HepG2 (cell line): ENCODE measurements around the gene MTUS2. TPM values are rescaled to one million over a fixed set of nuclear protein-coding genes. Genes with fewer than 3 reads are reported as not detected.

Source experiments
- ATAC-seq: fragments of 200-7000 bp; cut with Tn5 transposase; 3 replicates; pipeline ENCODE4 v1.9.1; 2020; ENCODE audit warnings: mild to moderate bottlenecking, moderate library complexity
- BruUV-seq: library from RNA; stranded (reverse); fragments of 400-500 nt; replicated peaks from 2 replicates; lab custom pipeline; 2021; lab: Mats Ljungman, UMichigan
- CTCF ChIA-PET: fragments of 300-600 bp; formaldehyde crosslinking; extraction: SDS; loops from one replicate; lab custom pipeline; 2021; ENCODE audit warnings: low total read pairs, inconsistent platforms, low intra/inter-chr PET ratio; lab: Yijun Ruan, JAX
- POLR2A ChIA-PET: fragments of 350-600 bp; sonication (Branson Sonifier 250); formaldehyde crosslinking; loops from one replicate; lab custom pipeline; 2020; ENCODE audit warnings: antibody characterized with exemption, inconsistent platforms; lab: Yijun Ruan, JAX
- DNase-seq: peaks from one replicate; pipeline ENCODE4 v3.0.0-alpha.2; 2015; ENCODE audit warnings: low spot score
- FAIRE-seq: peaks from 3 replicates; lab custom pipeline; 2011; peaks lifted over from hg19 to GRCh38; lab: Jason Lieb, UNC
- H2AFZ ChIP-seq: one replicate; pipeline ENCODE4 v1.6.1; 2011; ENCODE audit warnings: low read length, inconsistent platforms
- H3K27ac ChIP-seq: fragments of 300-600 bp; 3 replicates; pipeline ENCODE4 v1.8.0; 2011; ENCODE audit warnings: mixed run types, mild to moderate bottlenecking, mixed read lengths, low read length, inconsistent platforms; ENCODE audit not compliant: insufficient read depth; ENCODE audit errors: extremely low read length
- H3K27me3 ChIP-seq, 2 experiments: fragments of 200-600 bp in 1 of 2; 2 replicates in 1 of 2; 3 replicates in 1 of 2; pipeline versions ENCODE4 v1.6.0 to v1.8.0; 2011; ENCODE audit warnings: low read length in 2 of 2, mild to moderate bottlenecking in 2 of 2, moderate library complexity in 2 of 2, inconsistent platforms in 1 of 2; ENCODE audit not compliant: insufficient read depth in 2 of 2, control insufficient read depth in 1 of 2
- H3K36me3 ChIP-seq, 2 experiments: fragments of 200-600 bp in 1 of 2; replicated peaks in 1 of 2; 2 replicates in 1 of 2; 3 replicates in 1 of 2; pipeline versions ENCODE4 v1.5.1 to v1.8.0; 2011; ENCODE audit warnings: low read length in 2 of 2, inconsistent platforms in 1 of 2; ENCODE audit not compliant: insufficient read depth in 2 of 2, control insufficient read depth in 1 of 2
- H3K4me1 ChIP-seq: 2 replicates; pipeline ENCODE4 v1.5.1; 2012; ENCODE audit warnings: low read length, inconsistent platforms; ENCODE audit not compliant: insufficient read depth
- H3K4me2 ChIP-seq: 2 replicates; pipeline ENCODE4 v1.6.0; 2011; ENCODE audit warnings: low read depth, low read length, inconsistent platforms
- H3K4me3 ChIP-seq, 3 experiments: fragments of 200-600 bp in 1 of 3; sonication (generic), shearing (Covaris generic) in 1 of 3; replicated peaks in 1 of 3; 2 replicates each; pipeline ENCODE4 v1.5.1; 2011 to 2016; ENCODE audit warnings: low read length in 3 of 3, inconsistent platforms in 2 of 3, low read depth in 2 of 3, mild to moderate bottlenecking in 2 of 3, control low read depth in 1 of 3, mixed read lengths in 1 of 3; ENCODE audit not compliant: insufficient read depth in 1 of 3
- H3K79me2 ChIP-seq: one replicate; pipeline ENCODE4 v1.6.1; 2011; ENCODE audit warnings: low read length, inconsistent platforms; ENCODE audit not compliant: insufficient read depth
- H3K9ac ChIP-seq: 2 replicates; pipeline ENCODE4 v1.6.0; 2011; ENCODE audit warnings: mild to moderate bottlenecking, low read depth, low read length, inconsistent platforms; ENCODE audit not compliant: insufficient read depth
- H3K9me3 ChIP-seq: 2 replicates; pipeline ENCODE4 v1.5.1; 2012; ENCODE audit warnings: mild to moderate bottlenecking, low read length
- H4K20me1 ChIP-seq: 2 replicates; pipeline ENCODE4 v1.6.0; 2011; ENCODE audit warnings: inconsistent platforms, mild to moderate bottlenecking, low read length, moderate library complexity; ENCODE audit not compliant: insufficient read depth
- JDP2 ChIP-seq: sonication (generic); formaldehyde crosslinking; IDR thresholded peaks from 2 replicates; pipeline ENCODE4 v1.8.1; 2022; ENCODE audit warnings: missing genetic modification reagents, borderline replicate concordance
- KMT2B ChIP-seq: IDR thresholded peaks from 2 replicates; pipeline ENCODE4 v1.6.1; 2016; ENCODE audit warnings: missing genetic modification reagents, missing compliant biosample characterization
- ONECUT2 ChIP-seq: sonication (generic); formaldehyde crosslinking; IDR thresholded peaks from 2 replicates; pipeline ENCODE4 v1.4.0; 2020; ENCODE audit warnings: missing genetic modification reagents
- POLR2AphosphoS5 ChIP-seq: IDR thresholded peaks from 2 replicates; pipeline ENCODE4 v1.6.1; 2012; ENCODE audit warnings: low read depth, low read length
- RFX3 ChIP-seq: IDR thresholded peaks from 2 replicates; pipeline ENCODE4 v1.6.1; 2016; ENCODE audit warnings: missing biosample characterization, missing genetic modification reagents
- RFXANK ChIP-seq: IDR thresholded peaks from 2 replicates; pipeline ENCODE4 v1.6.1; 2016
- RXRA ChIP-seq: sonication (generic); formaldehyde crosslinking; IDR thresholded peaks from 2 replicates; pipeline ENCODE4 v1.5.1; 2020; ENCODE audit warnings: missing genetic modification reagents
- SP4 ChIP-seq: sonication (generic); formaldehyde crosslinking; IDR thresholded peaks from 2 replicates; pipeline ENCODE4 v1.8.1; 2023; ENCODE audit warnings: mild to moderate bottlenecking, missing genetic modification reagents
- ZNF282 ChIP-seq: fragments of 450-650 bp; IDR thresholded peaks from 2 replicates; pipeline ENCODE4 v1.6.1; 2018; ENCODE audit not compliant: partially characterized antibody
- ZNF530 ChIP-seq: sonication (generic); formaldehyde crosslinking; IDR thresholded peaks from 2 replicates; pipeline ENCODE4 v1.5.0; 2020; ENCODE audit warnings: low read depth, mild to moderate bottlenecking, missing genetic modification reagents
- ZNF546 ChIP-seq: sonication (generic); formaldehyde crosslinking; conservative IDR thresholded peaks from 2 replicates; pipeline ENCODE4 v1.8.1; 2023; ENCODE audit warnings: mild to moderate bottlenecking, missing genetic modification reagents
- ZNF577 ChIP-seq: sonication (generic); formaldehyde crosslinking; IDR thresholded peaks from 2 replicates; pipeline ENCODE4 v1.4.0; 2020; ENCODE audit warnings: mild to moderate bottlenecking, low read depth, missing genetic modification reagents, borderline replicate concordance
- ZNF766 ChIP-seq: sonication (generic); formaldehyde crosslinking; IDR thresholded peaks from 2 replicates; pipeline ENCODE4 v1.5.0; 2020; ENCODE audit warnings: missing genetic modification reagents, borderline replicate concordance
- WGBS: methylation state at CpG from one replicate; pipeline ENCODE4 v1.1.6; 2017; ENCODE audit warnings: low lambda C conversion rate; 5-methylcytosine and 5-hydroxymethylcytosine counted together
- in situ Hi-C: cut with HindIII; loops from 2 replicates; pipeline ENCODE4 v1.10.0; 2017; ENCODE audit warnings: low pct_unique_long_range_greater_than_20kb; ENCODE audit not compliant: extremely low pct_ligation_motif_present
- intact Hi-C: fragments of 100-400 bp; cut with micrococcal nuclease; formaldehyde crosslinking; loops from one replicate; pipeline ENCODE4 v1.10.0; 2022; ENCODE audit not compliant: unreplicated experiment
- polyA plus RNA-seq, 8 experiments: library from polyadenylated mRNA; depleted of rRNA in 3 of 8; stranded (reverse) in 7 of 8; unstranded in 1 of 8; fragments of >200 nt; fragmentation: Illumina TruSeq in 4 of 8; extraction: Trizol in 4 of 8; gene quantifications; 2 replicates each; pipeline versions ENCODE4 v1.2.1 to v1.2.3, GENCODE V29; 2011 to 2016; ENCODE audit warnings: low read depth in 4 of 8, missing spikeins in 1 of 8, mixed read lengths in 1 of 8; ENCODE audit not compliant: insufficient read depth in 1 of 8
- total RNA-seq, 5 experiments: library from RNA; depleted of rRNA; stranded (reverse); fragments of >200 nt; fragmentation: Illumina TruSeq; extraction: Trizol; gene quantifications; 2 replicates each; pipeline ENCODE4 v1.2.3, GENCODE V29; 2016; ENCODE audit warnings: low read depth in 1 of 5
- TF ChIP-seq, protein P1 (sequence below): sonication (generic); formaldehyde crosslinking; IDR thresholded peaks from 2 replicates; pipeline ENCODE4 v1.8.1; 2023; ENCODE audit warnings: missing genetic modification reagents, mild to moderate bottlenecking, borderline replicate concordance
- TF ChIP-seq, protein P2 (sequence below): sonication (generic); formaldehyde crosslinking; conservative IDR thresholded peaks from 2 replicates; pipeline ENCODE4 v1.8.0; 2022; ENCODE audit warnings: low read depth, missing genetic modification reagents
- TF ChIP-seq, protein P3 (sequence below): sonication (generic); formaldehyde crosslinking; IDR thresholded peaks from 2 replicates; pipeline ENCODE4 v1.5.0; 2020; ENCODE audit warnings: mild to moderate bottlenecking, missing genetic modification reagents
- TF ChIP-seq, protein P4 (sequence below): sonication (generic); formaldehyde crosslinking; IDR thresholded peaks from 2 replicates; pipeline ENCODE4 v1.8.0; 2022; ENCODE audit warnings: missing genetic modification reagents, low read depth, mild to moderate bottlenecking, borderline replicate concordance

The MTUS2 gene
- total and polyA plus RNA-seq, 2 of the 13 experiments (the other 11 are each of a cell fraction or from before 2014, with no cell fraction given): not detected

DNA sequence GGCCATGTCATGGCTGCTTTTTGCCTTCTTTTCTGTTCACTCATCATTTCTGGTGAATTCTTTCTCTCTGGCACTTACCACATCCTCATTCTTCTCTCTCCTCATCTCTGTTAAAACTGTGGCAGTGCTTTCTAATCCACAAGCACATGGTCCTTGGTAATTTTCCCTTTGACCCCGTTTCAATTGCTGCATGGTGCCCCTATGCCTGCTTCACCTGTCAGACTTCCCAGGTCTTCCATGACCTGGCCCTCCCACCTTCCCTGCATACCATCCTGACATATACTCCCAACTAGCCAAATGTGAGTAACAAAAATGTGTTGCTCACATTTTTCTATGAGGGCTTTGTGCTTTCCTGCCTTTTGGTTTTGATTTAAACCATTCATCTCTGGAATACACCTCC is 286.5 kb downstream of the MTUS2 start:
- CTCF ChIA-PET: no interaction called here
- TF ChIP-seq ZNF577 (no peak), SP4 (CRISPR knock-in tag) (no peak), RFX3 (CRISPR knock-in tag) (no peak), POLR2AphosphoS5 (no peak), RXRA (CRISPR knock-in tag) (no peak), ZNF282 (no peak), RFXANK (CRISPR knock-in tag) (no peak), ZNF766 (CRISPR knock-in tag) (no peak), JDP2 (CRISPR knock-in tag) (no peak), ONECUT2 (CRISPR knock-in tag) (no peak), KMT2B (CRISPR knock-in tag) (no peak), ZNF530 (CRISPR knock-in tag) (no peak), ZNF546 (CRISPR knock-in tag) (no peak)
- TF ChIP-seq, protein P1, sequence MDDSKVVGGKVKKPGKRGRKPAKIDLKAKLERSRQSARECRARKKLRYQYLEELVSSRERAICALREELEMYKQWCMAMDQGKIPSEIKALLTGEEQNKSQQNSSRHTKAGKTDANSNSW: no peak
- TF ChIP-seq, protein P2, sequence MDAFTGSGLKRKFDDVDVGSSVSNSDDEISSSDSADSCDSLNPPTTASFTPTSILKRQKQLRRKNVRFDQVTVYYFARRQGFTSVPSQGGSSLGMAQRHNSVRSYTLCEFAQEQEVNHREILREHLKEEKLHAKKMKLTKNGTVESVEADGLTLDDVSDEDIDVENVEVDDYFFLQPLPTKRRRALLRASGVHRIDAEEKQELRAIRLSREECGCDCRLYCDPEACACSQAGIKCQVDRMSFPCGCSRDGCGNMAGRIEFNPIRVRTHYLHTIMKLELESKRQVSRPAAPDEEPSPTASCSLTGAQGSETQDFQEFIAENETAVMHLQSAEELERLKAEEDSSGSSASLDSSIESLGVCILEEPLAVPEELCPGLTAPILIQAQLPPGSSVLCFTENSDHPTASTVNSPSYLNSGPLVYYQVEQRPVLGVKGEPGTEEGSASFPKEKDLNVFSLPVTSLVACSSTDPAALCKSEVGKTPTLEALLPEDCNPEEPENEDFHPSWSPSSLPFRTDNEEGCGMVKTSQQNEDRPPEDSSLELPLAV (CRISPR knock-in tag): no peak
- TF ChIP-seq, protein P3, sequence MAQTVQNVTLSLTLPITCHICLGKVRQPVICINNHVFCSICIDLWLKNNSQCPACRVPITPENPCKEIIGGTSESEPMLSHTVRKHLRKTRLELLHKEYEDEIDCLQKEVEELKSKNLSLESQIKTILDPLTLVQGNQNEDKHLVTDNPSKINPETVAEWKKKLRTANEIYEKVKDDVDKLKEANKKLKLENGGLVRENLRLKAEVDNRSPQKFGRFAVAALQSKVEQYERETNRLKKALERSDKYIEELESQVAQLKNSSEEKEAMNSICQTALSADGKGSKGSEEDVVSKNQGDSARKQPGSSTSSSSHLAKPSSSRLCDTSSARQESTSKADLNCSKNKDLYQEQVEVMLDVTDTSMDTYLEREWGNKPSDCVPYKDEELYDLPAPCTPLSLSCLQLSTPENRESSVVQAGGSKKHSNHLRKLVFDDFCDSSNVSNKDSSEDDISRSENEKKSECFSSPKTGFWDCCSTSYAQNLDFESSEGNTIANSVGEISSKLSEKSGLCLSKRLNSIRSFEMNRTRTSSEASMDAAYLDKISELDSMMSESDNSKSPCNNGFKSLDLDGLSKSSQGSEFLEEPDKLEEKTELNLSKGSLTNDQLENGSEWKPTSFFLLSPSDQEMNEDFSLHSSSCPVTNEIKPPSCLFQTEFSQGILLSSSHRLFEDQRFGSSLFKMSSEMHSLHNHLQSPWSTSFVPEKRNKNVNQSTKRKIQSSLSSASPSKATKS: no peak
- TF ChIP-seq, protein P4, sequence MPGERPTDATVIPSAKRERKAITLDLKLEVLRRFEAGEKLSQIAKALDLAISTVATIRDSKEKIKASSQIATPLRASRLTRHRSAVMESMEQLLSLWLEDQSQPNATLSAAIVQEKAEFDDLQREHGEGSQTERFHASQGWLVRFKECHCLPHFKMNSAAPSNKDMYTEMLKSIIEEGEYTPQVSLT (CRISPR knock-in tag): no peak
- no peaks in the 10 kb centered on the region for H3K4me1 ChIP-seq
- no TSS peak for BruUV-seq
- H3K4me2 ChIP-seq: no peak overlapping the region
- POLR2A ChIA-PET: no interaction called here
- DNase-seq (no peak), ATAC-seq (no peak), FAIRE-seq (no peak)
- no peak overlapping the region for H3K9ac ChIP-seq
- no peaks in the 10 kb centered on the region for H3K79me2 ChIP-seq
- peaks cover 78% of the 10 kb centered on the region for H3K9me3 ChIP-seq
- no peaks in the 10 kb centered on the region for H3K27me3 ChIP-seq
- intact Hi-C loops (no loop called here), in situ Hi-C loops (no loop called here)
- H2AFZ ChIP-seq: no peak overlapping the region
- no peak overlapping the region for H3K27ac ChIP-seq
- no peak overlapping the region for H3K4me3 ChIP-seq
- no peaks in the 10 kb centered on the region for H3K36me3 ChIP-seq
- no peaks in the 10 kb centered on the region for H4K20me1 ChIP-seq
- WGBS: 0% methylated on average over 1 of the region's 1 CpG
